ENCODE data around the gene GBE1.

GRCh38 chr3:81776643-81777042 is 15.2 kb upstream of the GBE1 start:
- no peak for TF ChIP-seq CTCF (IDR thresholded peaks at IDR 0.05 in 4 of 5, conservative IDR thresholded peaks at IDR 0.05 in 1 of 5)
- no peak for TF ChIP-seq POLR2A (IDR thresholded peaks at IDR 0.05)

Measured in gastrocnemius medialis (tissue), 4 donors.